K562 (cell line): ENCODE data around the gene MICAL2. TPM values are rescaled to one million over a fixed set of nuclear protein-coding genes. Genes with fewer than 3 reads are reported as not detected.

Experiments used
- ATAC-seq: fragments of 200-7000 bp; cut with Tn5 transposase; 3 replicates; pipeline ENCODE4 v1.9.1; 2020; ENCODE audit warnings: moderate library complexity
- BruUV-seq: library from RNA; stranded (reverse); fragments of 400-500 nt; replicated peaks from 2 replicates; lab custom pipeline; 2021; lab: Mats Ljungman, UMichigan
- CTCF ChIA-PET: fragments of 300-600 bp; formaldehyde crosslinking; extraction: SDS; loops from one replicate; lab custom pipeline; 2021; ENCODE audit warnings: low intra/inter-chr PET ratio; lab: Yijun Ruan, JAX
- POLR2A ChIA-PET: fragments of 300-600, 350-650 bp; sonication (Branson Sonifier 250); formaldehyde crosslinking; extraction: SDS; loops from one replicate; lab custom pipeline; 2021; ENCODE audit warnings: antibody characterized with exemption, inconsistent platforms; lab: Yijun Ruan, JAX
- DNase-seq, 4 experiments: peaks; one replicate each; pipeline versions ENCODE4 v3.0.0 to v3.0.0-alpha.2; 2011 to 2018; ENCODE audit warnings: low spot score in 3 of 4, mixed read lengths in 3 of 4; ENCODE audit errors: extremely low read depth in 1 of 4
- FAIRE-seq: peaks from 2 replicates; lab custom pipeline; 2011; peaks lifted over from hg19 to GRCh38; lab: Jason Lieb, UNC
- H2AFZ ChIP-seq: 2 replicates; pipeline ENCODE4 v1.6.0; 2011; ENCODE audit warnings: low read depth, low read length, control low read depth, inconsistent platforms
- H3K27ac ChIP-seq: fragments of 200-600 bp; 3 replicates; pipeline ENCODE4 v1.8.0; 2011; ENCODE audit warnings: low read depth, mild to moderate bottlenecking, control low read depth, inconsistent platforms, low read length, moderate library complexity, mixed read lengths; ENCODE audit errors: extremely low read depth
- H3K27me3 ChIP-seq, 2 experiments: fragments of 300-600 bp in 1 of 2; 2 replicates in 1 of 2; 3 replicates in 1 of 2; pipeline versions ENCODE4 v1.6.0 to v1.8.0; 2011; ENCODE audit warnings: inconsistent platforms in 2 of 2, low read length in 2 of 2, mild to moderate bottlenecking in 1 of 2, mixed read lengths in 1 of 2, moderate library complexity in 1 of 2; ENCODE audit not compliant: control insufficient read depth in 2 of 2, insufficient read depth in 2 of 2
- H3K36me3 ChIP-seq: fragments of 300-600 bp; 3 replicates; pipeline ENCODE4 v1.8.0; 2011; ENCODE audit warnings: mild to moderate bottlenecking, low read length, inconsistent platforms; ENCODE audit not compliant: control insufficient read depth, insufficient read depth
- H3K4me1 ChIP-seq, 2 experiments: fragments of 200-600 bp in 1 of 2; replicated peaks in 1 of 2; 2 replicates in 1 of 2; 3 replicates in 1 of 2; pipeline versions ENCODE4 v1.5.1 to v1.8.0; 2011; ENCODE audit warnings: inconsistent platforms in 2 of 2, low read length in 2 of 2, mild to moderate bottlenecking in 1 of 2, mixed read lengths in 1 of 2, moderate library complexity in 1 of 2; ENCODE audit not compliant: control insufficient read depth in 2 of 2, insufficient read depth in 2 of 2
- H3K4me2 ChIP-seq: 2 replicates; pipeline ENCODE4 v1.6.1; 2011; ENCODE audit warnings: low read length, control low read depth, inconsistent platforms, mixed read lengths; ENCODE audit not compliant: insufficient read depth
- H3K4me3 ChIP-seq: fragments of 200-600 bp; sonication (generic), shearing (Covaris generic); 2 replicates; pipeline ENCODE4 v1.5.1; 2016; ENCODE audit warnings: control low read depth, inconsistent platforms
- H3K79me2 ChIP-seq: fragments of 200-600 bp; 3 replicates; pipeline ENCODE4 v1.8.0; 2011; ENCODE audit warnings: low read length, inconsistent platforms; ENCODE audit not compliant: control insufficient read depth, insufficient read depth
- H3K9ac ChIP-seq, 2 experiments: 2 replicates each; pipeline versions ENCODE4 v1.6.0 to v1.6.1; 2011; ENCODE audit warnings: low read depth in 2 of 2, low read length in 2 of 2, control low read depth in 1 of 2, inconsistent platforms in 1 of 2, mild to moderate bottlenecking in 1 of 2, mixed read lengths in 1 of 2; ENCODE audit not compliant: insufficient read depth in 1 of 2
- H3K9me1 ChIP-seq: one replicate; pipeline ENCODE4 v1.6.0; 2011; ENCODE audit warnings: inconsistent platforms, mild to moderate bottlenecking, low read length, moderate library complexity; ENCODE audit not compliant: control insufficient read depth, insufficient read depth
- H3K9me3 ChIP-seq: replicated peaks from 2 replicates; pipeline ENCODE4 v1.5.1; 2011; ENCODE audit warnings: low read depth, low read length, inconsistent platforms; ENCODE audit not compliant: control insufficient read depth, insufficient read depth
- H4K20me1 ChIP-seq: replicated peaks from 2 replicates; pipeline ENCODE4 v1.6.1; 2011; ENCODE audit warnings: low read length, inconsistent platforms, mixed read lengths; ENCODE audit not compliant: control insufficient read depth, insufficient read depth
- CAMTA2 ChIP-seq: fragments of 250-450 bp; sonication (Bioruptor Pico); conservative IDR thresholded peaks from 2 replicates; pipeline ENCODE4 v1.5.1; 2022
- CBX2 ChIP-seq: fragments of 200-600 bp; sonication (generic); IDR thresholded peaks from one replicate; pipeline ENCODE4 v1.6.1; 2012; ENCODE audit warnings: mild to moderate bottlenecking, low read length, inconsistent platforms; ENCODE audit not compliant: insufficient read depth, poor library complexity, severe bottlenecking
- NELFE ChIP-seq: IDR thresholded peaks from 2 replicates; pipeline ENCODE4 v1.6.1; 2011; ENCODE audit warnings: mild to moderate bottlenecking; ENCODE audit not compliant: insufficient read depth, insufficient read length
- WGBS: fragments of 100-300 bp; shearing (Covaris generic); methylation state at CpG from one replicate; pipeline ENCODE4 v1.1.6; 2016; ENCODE audit warnings: low coverage, mixed read lengths; ENCODE audit not compliant: insufficient coverage; ENCODE audit errors: missing lambda C conversion rate; 5-methylcytosine and 5-hydroxymethylcytosine counted together
- in situ Hi-C: fragments of 300-500 bp; cut with MboI; formaldehyde crosslinking; loops from 4 replicates; pipeline ENCODE4 v1.15.0; 2018; ENCODE audit warnings: inconsistent platforms, mixed read lengths
- intact Hi-C: fragments of 100-400 bp; cut with micrococcal nuclease; formaldehyde crosslinking; loops from 2 replicates; pipeline ENCODE4 v1.14.2; 2022
- polyA plus RNA-seq, 8 experiments: library from polyadenylated mRNA; depleted of rRNA in 4 of 8; stranded (reverse) in 5 of 8; unstranded in 3 of 8; fragments of >200 nt; fragmentation: Nextera tagmentation in 2 of 8; fragmentation: Illumina TruSeq in 1 of 8; extraction: Ambion mirVana in 2 of 8; extraction: Trizol in 1 of 8; gene quantifications; 2 replicates each; pipeline versions ENCODE4 v1.2.1 to v1.2.3, GENCODE V29; 2011 to 2014; ENCODE audit warnings: inconsistent platforms in 1 of 8, missing spikeins in 1 of 8
- total RNA-seq, 7 experiments: library from RNA; depleted of rRNA in 6 of 7; stranded (reverse); fragments of >200 nt in 6 of 7; fragmentation: Illumina TruSeq in 2 of 7; extraction: Trizol in 2 of 7; gene quantifications; 2 replicates each; pipeline versions ENCODE4 v1.2.1 to v1.2.3, GENCODE V29; 2011 to 2021; ENCODE audit warnings: low replicate concordance in 1 of 7
- TF ChIP-seq, protein P1 (sequence below): fragments of 250-450 bp; sonication (Bioruptor Pico); IDR thresholded peaks from 2 replicates; pipeline ENCODE4 v1.8.0; 2022; ENCODE audit warnings: moderate library complexity, mild to moderate bottlenecking, inconsistent platforms

Gene MICAL2
- total and polyA plus RNA-seq, 9 of the 15 experiments (the other 6 are each of a cell fraction or from before 2014, with no cell fraction given): 4.7 to 64.2 (median 33.6) TPM

DNA sequence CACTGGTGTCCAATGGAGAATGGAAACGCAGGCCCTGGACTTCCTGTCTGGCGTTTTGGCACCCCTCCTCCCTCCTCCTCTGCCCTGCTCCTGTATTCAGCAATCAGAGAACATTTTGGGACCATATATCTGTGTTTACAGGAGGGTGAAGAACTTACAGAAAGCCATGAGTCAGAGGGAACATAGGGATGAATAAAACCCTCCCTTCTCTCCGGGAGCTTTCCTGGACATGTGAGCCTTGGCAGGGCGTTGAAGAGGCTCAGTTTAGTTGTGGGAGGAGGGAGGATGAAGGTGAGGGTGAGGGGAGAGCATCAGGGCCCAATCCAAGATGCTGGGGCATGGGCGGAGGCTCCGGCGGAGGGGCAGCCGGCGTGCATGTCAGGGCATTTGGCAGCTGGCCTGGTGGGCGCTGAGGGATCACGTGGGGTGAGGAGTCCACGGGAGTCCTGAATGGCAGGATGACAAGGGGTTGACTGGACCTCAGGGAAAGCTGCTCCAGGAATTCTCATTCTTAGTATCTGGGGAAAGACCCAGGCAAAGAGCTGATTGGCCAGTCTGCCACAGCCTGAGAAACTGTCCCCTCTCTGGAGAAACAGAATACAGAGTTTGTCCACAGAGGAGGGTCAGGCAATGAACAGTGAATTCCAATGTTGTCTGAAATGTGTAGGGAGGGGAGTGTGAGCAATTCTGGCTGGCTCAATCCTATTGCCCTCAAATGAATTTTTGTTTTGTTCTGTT is 28.9 kb downstream of the MICAL2 start:
- POLR2A ChIA-PET: no interaction called here
- CTCF ChIA-PET: no interaction called here
- Histone ChIP-seq H3K79me2 (no peaks in the 10 kb centered on the region), H3K4me2 (no peak overlapping the region), H3K27me3 (no peaks in the 10 kb centered on the region), H4K20me1 (no peaks in the 10 kb centered on the region; the same call in 1 of the 2 replicates), H3K9ac (peak overlapping the region in 1 of 2 experiments; percentile 56; a peak in 1 of 4 replicates), H2AFZ (no peak overlapping the region), H3K4me3 (no peak overlapping the region), H3K9me3 (no peaks in the 10 kb centered on the region), H3K36me3 (peaks cover 19% of the 10 kb centered on the region), H3K4me1 (peaks cover 12 to 39% of the 10 kb centered on the region in 2 experiments), H3K9me1 (no peaks in the 10 kb centered on the region), H3K27ac (no peak overlapping the region)
- ATAC-seq (no peak), DNase-seq (no peak), FAIRE-seq (no peak)
- 70% methylated on average over 9 of the region's 12 CpGs for WGBS
- TF ChIP-seq CAMTA2 (CRISPR knock-in tag): no peak
- TF ChIP-seq, protein P1, sequence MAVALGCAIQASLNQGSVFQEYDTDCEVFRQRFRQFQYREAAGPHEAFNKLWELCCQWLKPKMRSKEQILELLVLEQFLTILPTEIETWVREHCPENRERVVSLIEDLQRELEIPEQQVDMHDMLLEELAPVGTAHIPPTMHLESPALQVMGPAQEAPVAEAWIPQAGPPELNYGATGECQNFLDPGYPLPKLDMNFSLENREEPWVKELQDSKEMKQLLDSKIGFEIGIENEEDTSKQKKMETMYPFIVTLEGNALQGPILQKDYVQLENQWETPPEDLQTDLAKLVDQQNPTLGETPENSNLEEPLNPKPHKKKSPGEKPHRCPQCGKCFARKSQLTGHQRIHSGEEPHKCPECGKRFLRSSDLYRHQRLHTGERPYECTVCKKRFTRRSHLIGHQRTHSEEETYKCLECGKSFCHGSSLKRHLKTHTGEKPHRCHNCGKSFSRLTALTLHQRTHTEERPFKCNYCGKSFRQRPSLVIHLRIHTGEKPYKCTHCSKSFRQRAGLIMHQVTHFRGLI: no peak
- no peak for TF ChIP-seq NELFE
- TF ChIP-seq CBX2: no peak
- intact Hi-C loops (no loop called here), in situ Hi-C loops (no loop called here)
- no TSS peak for BruUV-seq
